GM12801 (cell line): ENCODE data around the gene WIZ.

ENCODE experiments used
- CTCF ChIP-seq: IDR thresholded peaks from one replicate; pipeline ENCODE4 v1.5.1; 2011; ENCODE audit warnings: control low read depth; ENCODE audit not compliant: insufficient read length; ENCODE audit errors: extremely low read depth

WIZ gene

DNA sequence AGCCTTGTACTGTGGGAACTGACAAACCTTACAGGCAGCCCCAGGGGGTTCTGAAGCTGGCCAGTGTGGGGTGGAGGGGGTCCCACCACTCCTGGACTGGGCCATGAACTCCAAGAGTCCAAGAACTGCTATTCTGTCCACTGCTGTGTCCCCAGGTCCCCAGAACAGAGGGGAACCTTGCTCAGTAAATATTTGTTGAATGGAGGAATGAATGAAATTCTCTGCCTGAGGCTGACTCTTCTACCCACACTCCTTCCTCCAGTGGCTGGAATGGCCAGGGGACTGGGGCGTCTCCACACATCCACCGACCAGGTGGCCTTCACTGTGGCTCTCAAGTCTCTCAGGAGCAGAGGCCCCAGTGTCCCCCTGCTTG, 11.6 kb downstream of the WIZ start:
- TF ChIP-seq CTCF = no peak

DNA sequence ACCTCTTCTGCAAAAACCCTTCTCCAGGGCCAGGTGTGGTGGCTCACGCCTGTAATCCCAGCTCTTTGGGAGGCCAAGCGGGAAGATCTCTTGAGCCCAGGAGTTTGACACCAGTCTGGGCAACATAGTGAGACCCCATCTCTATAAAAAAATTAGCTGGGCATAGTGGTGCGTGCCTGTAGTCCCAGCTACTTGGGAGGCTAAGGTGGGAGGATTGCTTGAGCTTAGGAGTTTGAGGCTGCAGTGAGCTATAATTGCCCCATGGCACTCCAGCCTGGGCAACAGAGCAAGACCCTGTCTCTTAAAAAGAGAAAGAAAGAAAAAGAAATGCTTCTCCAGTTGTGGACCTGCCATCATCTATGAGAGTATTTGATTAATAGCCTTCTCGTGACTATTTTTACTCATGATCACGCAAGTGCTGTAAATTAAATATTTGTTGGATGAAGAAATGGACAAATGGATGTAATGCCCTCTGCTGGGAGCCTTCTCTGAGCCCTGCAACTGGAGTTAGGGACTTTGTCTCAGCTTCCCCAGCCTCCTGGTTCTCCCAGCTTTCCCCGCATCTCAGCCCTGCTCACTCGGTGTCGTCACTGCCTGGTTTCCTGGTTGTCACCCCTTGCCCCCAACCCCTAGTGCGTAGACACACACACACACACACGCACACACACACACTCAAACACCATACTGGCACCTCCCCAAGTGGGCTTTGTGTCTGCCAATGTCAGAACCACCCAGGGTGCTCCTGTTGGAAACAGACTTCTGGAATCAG, 12.2 kb downstream of the WIZ start:
- TF ChIP-seq CTCF = no peak

GRCh38 chr19:15436826-15437110, 13.0 kb downstream of the WIZ start:
- TF ChIP-seq CTCF = no peak

GRCh38 chr19:15436012-15436825, 13.5 kb downstream of the WIZ start:
- TF ChIP-seq CTCF = no peak

DNA sequence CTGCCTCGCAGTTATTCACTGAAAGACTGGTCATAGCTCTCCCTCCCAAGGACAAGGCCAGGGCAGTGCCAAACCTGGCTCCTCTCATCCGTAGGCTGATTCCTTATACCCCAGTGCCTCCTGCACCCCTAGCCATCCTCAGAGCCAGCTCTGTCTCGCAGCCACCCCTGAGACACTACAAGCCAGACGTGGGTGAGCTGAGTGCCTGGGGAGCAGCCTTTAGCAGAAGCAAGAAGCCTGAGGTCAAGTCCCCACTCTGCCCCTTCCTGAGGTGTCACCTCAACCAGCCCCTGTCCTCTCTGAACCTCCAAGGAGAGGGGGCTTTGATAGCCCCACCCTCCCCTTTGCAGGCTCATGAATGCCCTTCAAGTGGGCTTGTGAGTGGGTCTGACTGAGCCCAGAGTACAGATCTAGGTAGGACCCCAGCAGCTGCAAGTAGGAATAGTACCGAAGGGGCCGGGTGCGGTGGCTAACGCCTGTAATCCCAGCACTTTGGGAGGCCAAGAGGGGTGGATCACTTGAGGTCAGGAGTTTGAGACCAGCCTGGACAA, 16.2 kb downstream of the WIZ start:
- no peak for TF ChIP-seq CTCF

- TF ChIP-seq CTCF = no peak
Observed at GRCh38 chr19:15432629-15433518, 16.9 kb downstream of the WIZ start.

DNA sequence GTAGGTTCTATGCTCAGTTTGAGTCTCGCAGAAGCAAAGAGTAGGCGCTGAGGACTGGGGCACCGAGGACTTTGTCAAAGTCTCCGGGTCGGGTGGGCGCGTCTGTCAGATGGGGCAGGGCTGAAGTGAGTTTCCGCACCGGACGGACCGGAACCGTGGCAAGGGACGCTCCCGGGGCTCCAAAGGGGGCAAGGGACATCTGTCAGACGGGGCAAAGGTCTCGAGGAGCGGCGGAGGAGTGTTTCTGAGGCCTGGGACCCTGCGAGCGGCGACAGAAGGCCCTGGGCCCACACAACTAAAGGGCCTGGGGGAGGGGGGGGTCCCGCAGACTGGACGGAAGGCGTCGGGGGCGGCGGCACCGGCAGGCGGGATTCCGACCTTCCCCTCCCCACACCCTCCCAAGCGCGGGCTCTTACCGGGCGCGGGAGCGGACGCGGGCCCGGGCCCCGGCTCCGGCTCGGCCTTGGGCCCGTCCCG, 17.7 kb downstream of the WIZ start:
- TF ChIP-seq CTCF = no peak
